Renal cortical epithelial cell (primary cell): ENCODE measurements around the gene COL11A2. TPM values are rescaled to one million over a fixed set of nuclear protein-coding genes. Genes with fewer than 3 reads are reported as not detected.
A peak's percentile ranks its signal among the peaks of the same experiment; 100 is the strongest.
"Not testable (repeated sequence)": the region's sequence is repeated elsewhere in the genome, so short reads cannot be mapped to it uniquely, and the experiment has no call there.

Experiments used
- DNase-seq: peaks from one replicate; pipeline ENCODE4 v3.0.0-alpha.2; 2011; ENCODE audit warnings: low read depth
- total RNA-seq: library from RNA; depleted of rRNA; stranded (reverse); fragments of >200 nt; gene quantifications from 2 replicates; pipeline ENCODE4 v1.2.3, GENCODE V29; 2014

Gene COL11A2
- total RNA-seq, 1 donor from 2014 or later: 0.20 TPM

- no peak for DNase-seq
These were observed 35.7 kb downstream of the COL11A2 start for GRCh38 chr6:33156561-33156960.

GRCh38 chr6:33154349-33154748 lies 37.9 kb downstream of the COL11A2 start:
- DNase-seq: no peak

DNA sequence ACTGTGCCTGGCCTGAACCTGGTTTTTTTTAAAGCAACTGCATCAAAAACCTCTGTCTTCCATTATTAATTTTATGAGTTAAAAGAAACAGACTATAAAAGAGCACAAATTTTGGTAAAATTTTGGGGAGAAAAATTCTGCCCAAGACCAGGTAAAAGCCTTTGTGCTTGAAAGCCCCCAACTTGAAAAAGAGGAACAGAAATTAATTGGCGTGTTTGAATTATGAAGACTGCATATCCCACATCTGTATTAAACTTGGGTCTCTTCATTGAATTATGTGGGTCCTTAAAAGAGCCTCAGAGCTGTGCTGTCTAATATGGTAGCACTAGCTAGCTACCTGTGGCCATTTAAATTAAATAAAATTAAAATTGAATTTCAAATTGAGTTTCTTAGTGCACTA lies 41.2 kb downstream of the COL11A2 start:
- no peak for DNase-seq

GRCh38 chr6:33150560-33150959 lies 41.7 kb downstream of the COL11A2 start:
- DNase-seq: not testable (repeated sequence)

- peak; percentile 50 for DNase-seq
These were observed 44.2 kb downstream of the COL11A2 start for GRCh38 chr6:33147807-33148666.

DNA sequence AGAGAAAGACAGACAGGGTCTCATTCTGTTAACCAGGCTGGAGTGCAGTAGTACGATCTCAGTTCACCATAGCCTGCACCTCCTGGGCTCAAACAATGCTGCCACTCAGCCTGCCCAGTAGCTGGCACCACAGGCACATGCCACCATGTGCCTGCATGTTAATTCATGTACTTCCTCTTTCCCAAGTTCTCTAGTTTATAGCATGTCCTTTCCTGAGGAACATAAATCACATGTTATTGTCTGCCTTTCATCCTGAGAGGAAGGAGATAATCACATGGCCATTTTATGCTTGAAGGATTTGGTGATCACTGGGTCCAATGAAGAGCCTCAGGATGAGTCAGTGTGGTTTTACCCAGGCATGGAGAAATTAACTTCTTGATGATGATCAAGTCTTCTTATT lies 47.9 kb downstream of the COL11A2 start:
- peak; percentile 88 for DNase-seq

DNA sequence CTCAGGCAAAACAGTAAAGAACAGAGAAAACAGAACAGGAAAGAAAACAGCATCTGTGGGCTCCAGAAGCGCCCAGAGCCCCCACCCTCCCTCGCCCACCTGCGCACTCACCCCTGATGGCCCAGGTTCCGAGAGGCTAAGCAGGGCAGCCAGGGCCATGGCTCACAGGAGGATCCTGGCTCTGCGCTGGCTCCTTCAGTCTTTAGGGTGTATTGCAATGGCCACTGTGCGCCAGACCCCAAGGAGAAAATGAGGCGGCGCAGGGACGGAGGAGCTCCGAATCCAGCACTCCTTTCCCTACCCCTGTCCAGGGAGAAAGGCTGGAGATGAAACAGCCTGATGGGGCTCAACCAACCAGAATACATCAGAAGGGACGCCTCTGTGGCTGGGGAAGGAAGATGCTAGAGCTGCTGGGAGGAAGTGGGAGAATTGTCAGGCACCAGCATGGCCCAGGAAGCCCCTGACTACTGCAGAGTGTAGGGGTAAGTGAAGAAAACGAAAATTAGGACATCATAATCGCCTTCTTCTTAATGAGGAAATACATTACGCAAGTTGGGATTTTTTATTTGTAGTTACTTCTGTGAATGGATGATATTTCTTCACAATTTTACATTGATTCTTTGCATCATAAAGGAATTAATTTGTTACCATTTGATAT lies 49.0 kb downstream of the COL11A2 start:
- no peak for DNase-seq

DNA sequence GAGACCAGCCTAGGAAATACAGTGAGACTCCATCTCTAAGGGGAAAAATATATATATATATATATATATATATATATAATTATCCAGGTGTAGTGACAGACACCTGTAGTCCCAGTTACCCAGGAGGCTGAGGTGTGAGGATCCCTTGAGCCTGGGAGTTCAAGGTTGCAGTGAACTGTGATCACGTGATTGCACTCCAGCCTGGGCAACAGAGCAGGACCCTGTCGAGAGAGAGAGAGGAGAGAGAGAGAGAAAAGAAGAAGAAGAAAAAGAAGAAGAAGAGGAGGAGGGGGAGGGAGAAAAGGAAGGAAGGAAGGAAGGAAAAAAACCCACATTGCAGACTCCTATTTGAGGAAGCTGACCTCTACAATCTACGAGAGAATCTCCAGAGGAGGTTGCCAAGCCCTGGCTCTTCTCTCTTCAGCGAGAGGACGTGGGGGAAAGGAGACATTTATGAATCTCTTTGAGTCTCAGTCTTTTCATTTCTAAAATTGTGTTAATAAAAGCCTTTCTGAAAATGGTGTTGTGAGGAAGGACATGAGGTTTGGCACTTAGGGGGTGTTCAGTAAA lies 49.7 kb downstream of the COL11A2 start:
- DNase-seq: no peak

GRCh38 chr6:33140556-33140955 lies 51.7 kb downstream of the COL11A2 start:
- DNase-seq: no peak

- DNase-seq: no peak
These were observed 52.6 kb downstream of the COL11A2 start for GRCh38 chr6:33139596-33140206.

- DNase-seq: no peak
These were observed 55.9 kb downstream of the COL11A2 start for GRCh38 chr6:33136310-33136900.

DNA sequence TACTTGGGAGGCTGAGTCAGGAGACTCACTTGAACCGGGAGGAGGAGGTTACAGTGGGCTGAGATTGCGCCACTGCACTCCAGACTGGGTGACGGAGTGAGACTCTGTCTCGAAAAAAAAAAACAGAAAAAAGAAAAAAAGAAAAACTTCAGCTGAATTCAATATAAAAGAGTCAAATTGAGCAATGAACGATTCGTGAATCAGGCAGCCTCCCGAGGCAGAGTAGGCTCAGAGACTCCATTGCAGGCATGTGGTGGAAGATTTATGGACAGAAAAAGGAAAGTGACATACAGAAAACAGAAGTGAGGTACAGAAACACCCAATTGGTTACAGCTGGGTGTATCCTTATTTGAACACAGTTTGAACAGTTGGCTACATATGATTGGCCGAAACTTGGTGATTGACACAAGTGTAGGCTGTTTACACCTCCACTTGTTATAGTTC lies 60.2 kb downstream of the COL11A2 start:
- no peak for DNase-seq

DNA sequence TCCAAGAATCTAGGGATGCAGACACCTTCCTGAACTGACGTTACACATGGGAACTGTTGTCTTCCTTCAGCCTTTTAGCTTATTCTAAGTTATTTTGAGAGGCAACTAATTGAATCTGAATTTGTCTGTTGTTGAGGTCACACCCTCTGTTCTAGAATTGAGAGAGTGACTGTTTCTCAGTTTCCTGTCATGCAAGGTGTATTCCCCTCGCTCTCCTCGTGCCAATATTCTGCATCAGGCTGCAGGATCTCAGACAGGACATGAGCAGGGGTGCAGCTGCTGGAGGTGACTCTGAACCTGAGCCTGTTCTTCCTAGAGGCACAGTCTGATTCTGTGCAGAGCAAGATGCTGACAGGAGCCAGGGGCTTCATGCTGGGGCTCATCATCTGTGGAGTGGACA lies 63.9 kb downstream of the COL11A2 start:
- DNase-seq: no peak

GRCh38 chr6:33126101-33126714 lies 66.1 kb downstream of the COL11A2 start:
- DNase-seq: no peak

DNA sequence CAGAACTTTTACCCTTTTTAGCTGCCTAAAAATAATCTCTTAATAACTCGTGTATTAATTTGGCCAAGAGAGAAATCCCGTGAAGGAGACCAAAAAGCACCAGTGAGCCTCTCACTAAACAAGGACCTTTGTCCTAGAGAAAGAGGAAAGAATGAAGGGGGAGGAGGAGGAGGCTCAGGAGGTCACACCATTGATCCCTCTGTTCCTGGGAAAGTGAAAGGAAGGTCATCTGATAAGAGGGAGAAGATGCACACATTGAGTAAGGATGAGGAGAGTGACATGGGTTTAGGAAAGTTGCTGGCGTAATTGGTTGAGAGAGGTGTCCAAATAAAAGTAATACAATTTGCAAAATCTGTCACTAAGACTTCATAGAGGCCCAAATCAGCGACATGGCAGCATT lies 67.3 kb downstream of the COL11A2 start:
- DNase-seq: no peak

DNA sequence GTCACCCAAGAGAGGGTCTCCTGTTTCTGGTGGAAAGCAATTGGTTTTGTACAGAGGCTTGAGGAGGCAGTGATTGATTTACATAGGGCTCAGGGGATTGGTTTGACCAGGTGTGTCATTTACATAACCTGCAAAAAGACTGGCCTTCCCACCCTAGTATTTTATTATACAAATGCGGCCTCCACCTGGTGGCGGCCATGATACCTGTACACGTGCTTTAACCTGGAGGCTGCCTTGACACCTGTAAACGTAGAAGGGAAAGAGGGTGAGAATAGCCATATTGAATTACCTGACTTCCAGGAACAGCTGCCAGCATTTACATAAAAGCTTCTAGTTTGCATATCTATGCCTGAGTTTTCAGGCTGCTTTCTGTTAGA lies 67.8 kb downstream of the COL11A2 start:
- no peak for DNase-seq

GRCh38 chr6:33123732-33124524 lies 68.3 kb downstream of the COL11A2 start:
- no peak for DNase-seq

DNA sequence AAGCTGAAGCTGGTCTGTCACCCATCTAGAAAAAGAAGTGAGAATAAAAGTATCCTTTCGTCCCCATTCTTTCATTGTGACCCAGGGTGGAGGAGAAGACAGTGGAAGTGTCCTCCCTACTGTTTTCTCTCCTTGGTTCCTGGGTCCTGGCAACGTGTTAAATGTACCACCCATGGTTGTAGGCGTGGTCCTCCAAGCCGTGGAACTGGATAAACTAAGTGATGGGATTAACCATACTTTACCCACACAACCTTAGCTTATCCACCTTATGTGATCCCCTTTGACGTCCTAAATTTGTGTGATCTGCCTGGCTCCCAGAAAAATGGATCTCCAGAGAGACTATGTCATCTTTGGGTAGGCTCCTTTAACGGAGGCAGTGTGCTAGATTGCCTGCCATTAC lies 69.1 kb downstream of the COL11A2 start:
- DNase-seq: no peak

- DNase-seq: no peak
These were observed 72.3 kb downstream of the COL11A2 start for GRCh38 chr6:33120001-33120400.

- peak; percentile 50 for DNase-seq
These were observed 73.6 kb downstream of the COL11A2 start for GRCh38 chr6:33118525-33119123.
